ENCODE measurements around the gene WTAP. TPM values are rescaled to one million over a fixed set of nuclear protein-coding genes. Genes with fewer than 3 reads are reported as not detected.

WTAP gene
- total and polyA plus RNA-seq, 2 experiments from 2014 or later, result 108 to 121 TPM

DNA sequence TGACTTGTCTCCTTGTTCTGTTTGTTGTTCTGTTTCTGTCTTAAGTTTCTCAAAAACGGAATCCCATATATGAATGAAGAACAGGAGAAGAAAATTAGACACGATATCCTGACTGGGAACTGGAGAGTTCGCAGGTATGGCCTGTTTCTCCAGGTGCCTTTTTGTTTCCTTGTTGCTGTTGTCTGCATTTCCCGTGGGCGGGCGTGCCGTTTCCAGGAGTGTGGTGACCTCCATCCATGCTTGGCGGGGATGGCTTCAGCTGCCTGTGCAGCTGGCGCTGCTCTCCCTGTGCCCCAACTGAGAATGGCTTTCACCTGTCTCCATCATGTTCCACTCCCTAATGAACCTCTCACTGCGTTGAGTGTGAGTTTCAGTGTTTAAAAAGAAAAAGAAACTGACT lies 77.2 kb downstream of the WTAP start:
- H3F3A ChIP-seq (replicated peaks; ENCODE audit: low read depth), result no peaks in the 10 kb centered on the region
- Mint-ChIP-seq H3K4me3 (no peak overlapping the region), H3K27me3 (ENCODE audit: insufficient read depth, low read depth, poor library complexity) (peaks cover 6% of the 10 kb centered on the region), H3K4me1 (peaks cover 2% of the 10 kb centered on the region; the same call in 1 of the 3 replicates), H3K27ac (no peak overlapping the region), H3K36me3 (ENCODE audit: low read depth) (no peaks in the 10 kb centered on the region; the same call in 2 of the 3 replicates), H3K9me3 (no peaks in the 10 kb centered on the region)
- H3K79me2 ChIP-seq (replicated peaks; ENCODE audit: insufficient read depth), result no peaks in the 10 kb centered on the region
- TF ChIP-seq, protein P1, sequence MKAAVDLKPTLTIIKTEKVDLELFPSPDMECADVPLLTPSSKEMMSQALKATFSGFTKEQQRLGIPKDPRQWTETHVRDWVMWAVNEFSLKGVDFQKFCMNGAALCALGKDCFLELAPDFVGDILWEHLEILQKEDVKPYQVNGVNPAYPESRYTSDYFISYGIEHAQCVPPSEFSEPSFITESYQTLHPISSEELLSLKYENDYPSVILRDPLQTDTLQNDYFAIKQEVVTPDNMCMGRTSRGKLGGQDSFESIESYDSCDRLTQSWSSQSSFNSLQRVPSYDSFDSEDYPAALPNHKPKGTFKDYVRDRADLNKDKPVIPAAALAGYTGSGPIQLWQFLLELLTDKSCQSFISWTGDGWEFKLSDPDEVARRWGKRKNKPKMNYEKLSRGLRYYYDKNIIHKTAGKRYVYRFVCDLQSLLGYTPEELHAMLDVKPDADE (IDR thresholded peaks at IDR 0.05), result no peak
- TF ChIP-seq EZH2phosphoT487 (IDR thresholded peaks at IDR 0.05; ENCODE audit: unreplicated experiment) (no peak), EZH2 (IDR thresholded peaks at IDR 0.05; ENCODE audit: low read depth, unreplicated experiment) (no peak), NANOG (IDR thresholded peaks at IDR 0.05; ENCODE audit: borderline replicate concordance) (no peak), JUNB (IDR thresholded peaks at IDR 0.05; ENCODE audit: unreplicated experiment) (no peak), ZNF114 (CRISPR knock-in tag; IDR thresholded peaks at IDR 0.05) (no peak), CREB1 (CRISPR knock-in tag; IDR thresholded peaks at IDR 0.05; ENCODE audit: low read depth) (no peak), CTCF (conservative IDR thresholded peaks at IDR 0.05; ENCODE audit: low read depth in 2 of 2) (no peak), STAT1 (IDR thresholded peaks at IDR 0.05; ENCODE audit: unreplicated experiment) (no peak), ZNF331 (CRISPR knock-in tag; IDR thresholded peaks at IDR 0.05; ENCODE audit: low read depth) (no peak), POLR2AphosphoS5 (IDR thresholded peaks at IDR 0.05; ENCODE audit: low read depth) (no peak)
- TF ChIP-seq, protein P2, sequence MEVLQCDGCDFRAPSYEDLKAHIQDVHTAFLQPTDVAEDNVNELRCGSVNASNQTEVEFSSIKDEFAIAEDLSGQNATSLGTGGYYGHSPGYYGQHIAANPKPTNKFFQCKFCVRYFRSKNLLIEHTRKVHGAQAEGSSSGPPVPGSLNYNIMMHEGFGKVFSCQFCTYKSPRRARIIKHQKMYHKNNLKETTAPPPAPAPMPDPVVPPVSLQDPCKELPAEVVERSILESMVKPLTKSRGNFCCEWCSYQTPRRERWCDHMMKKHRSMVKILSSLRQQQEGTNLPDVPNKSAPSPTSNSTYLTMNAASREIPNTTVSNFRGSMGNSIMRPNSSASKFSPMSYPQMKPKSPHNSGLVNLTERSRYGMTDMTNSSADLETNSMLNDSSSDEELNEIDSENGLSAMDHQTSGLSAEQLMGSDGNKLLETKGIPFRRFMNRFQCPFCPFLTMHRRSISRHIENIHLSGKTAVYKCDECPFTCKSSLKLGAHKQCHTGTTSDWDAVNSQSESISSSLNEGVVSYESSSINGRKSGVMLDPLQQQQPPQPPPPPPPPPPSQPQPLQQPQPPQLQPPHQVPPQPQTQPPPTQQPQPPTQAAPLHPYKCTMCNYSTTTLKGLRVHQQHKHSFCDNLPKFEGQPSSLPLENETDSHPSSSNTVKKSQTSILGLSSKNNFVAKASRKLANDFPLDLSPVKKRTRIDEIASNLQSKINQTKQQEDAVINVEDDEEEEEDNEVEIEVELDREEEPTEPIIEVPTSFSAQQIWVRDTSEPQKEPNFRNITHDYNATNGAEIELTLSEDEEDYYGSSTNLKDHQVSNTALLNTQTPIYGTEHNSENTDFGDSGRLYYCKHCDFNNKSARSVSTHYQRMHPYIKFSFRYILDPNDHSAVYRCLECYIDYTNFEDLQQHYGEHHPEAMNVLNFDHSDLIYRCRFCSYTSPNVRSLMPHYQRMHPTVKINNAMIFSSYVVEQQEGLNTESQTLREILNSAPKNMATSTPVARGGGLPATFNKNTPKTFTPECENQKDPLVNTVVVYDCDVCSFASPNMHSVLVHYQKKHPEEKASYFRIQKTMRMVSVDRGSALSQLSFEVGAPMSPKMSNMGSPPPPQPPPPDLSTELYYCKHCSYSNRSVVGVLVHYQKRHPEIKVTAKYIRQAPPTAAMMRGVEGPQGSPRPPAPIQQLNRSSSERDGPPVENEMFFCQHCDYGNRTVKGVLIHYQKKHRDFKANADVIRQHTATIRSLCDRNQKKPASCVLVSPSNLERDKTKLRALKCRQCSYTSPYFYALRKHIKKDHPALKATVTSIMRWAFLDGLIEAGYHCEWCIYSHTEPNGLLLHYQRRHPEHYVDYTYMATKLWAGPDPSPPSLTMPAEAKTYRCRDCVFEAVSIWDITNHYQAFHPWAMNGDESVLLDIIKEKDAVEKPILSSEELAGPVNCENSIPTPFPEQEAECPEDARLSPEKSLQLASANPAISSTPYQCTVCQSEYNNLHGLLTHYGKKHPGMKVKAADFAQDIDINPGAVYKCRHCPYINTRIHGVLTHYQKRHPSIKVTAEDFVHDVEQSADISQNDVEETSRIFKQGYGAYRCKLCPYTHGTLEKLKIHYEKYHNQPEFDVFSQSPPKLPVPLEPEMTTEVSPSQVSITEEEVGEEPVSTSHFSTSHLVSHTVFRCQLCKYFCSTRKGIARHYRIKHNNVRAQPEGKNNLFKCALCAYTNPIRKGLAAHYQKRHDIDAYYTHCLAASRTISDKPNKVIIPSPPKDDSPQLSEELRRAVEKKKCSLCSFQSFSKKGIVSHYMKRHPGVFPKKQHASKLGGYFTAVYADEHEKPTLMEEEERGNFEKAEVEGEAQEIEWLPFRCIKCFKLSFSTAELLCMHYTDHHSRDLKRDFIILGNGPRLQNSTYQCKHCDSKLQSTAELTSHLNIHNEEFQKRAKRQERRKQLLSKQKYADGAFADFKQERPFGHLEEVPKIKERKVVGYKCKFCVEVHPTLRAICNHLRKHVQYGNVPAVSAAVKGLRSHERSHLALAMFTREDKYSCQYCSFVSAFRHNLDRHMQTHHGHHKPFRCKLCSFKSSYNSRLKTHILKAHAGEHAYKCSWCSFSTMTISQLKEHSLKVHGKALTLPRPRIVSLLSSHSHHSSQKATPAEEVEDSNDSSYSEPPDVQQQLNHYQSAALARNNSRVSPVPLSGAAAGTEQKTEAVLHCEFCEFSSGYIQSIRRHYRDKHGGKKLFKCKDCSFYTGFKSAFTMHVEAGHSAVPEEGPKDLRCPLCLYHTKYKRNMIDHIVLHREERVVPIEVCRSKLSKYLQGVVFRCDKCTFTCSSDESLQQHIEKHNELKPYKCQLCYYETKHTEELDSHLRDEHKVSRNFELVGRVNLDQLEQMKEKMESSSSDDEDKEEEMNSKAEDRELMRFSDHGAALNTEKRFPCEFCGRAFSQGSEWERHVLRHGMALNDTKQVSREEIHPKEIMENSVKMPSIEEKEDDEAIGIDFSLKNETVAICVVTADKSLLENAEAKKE (CRISPR knock-in tag; IDR thresholded peaks at IDR 0.05), result no peak
- TF ChIP-seq, protein P3, sequence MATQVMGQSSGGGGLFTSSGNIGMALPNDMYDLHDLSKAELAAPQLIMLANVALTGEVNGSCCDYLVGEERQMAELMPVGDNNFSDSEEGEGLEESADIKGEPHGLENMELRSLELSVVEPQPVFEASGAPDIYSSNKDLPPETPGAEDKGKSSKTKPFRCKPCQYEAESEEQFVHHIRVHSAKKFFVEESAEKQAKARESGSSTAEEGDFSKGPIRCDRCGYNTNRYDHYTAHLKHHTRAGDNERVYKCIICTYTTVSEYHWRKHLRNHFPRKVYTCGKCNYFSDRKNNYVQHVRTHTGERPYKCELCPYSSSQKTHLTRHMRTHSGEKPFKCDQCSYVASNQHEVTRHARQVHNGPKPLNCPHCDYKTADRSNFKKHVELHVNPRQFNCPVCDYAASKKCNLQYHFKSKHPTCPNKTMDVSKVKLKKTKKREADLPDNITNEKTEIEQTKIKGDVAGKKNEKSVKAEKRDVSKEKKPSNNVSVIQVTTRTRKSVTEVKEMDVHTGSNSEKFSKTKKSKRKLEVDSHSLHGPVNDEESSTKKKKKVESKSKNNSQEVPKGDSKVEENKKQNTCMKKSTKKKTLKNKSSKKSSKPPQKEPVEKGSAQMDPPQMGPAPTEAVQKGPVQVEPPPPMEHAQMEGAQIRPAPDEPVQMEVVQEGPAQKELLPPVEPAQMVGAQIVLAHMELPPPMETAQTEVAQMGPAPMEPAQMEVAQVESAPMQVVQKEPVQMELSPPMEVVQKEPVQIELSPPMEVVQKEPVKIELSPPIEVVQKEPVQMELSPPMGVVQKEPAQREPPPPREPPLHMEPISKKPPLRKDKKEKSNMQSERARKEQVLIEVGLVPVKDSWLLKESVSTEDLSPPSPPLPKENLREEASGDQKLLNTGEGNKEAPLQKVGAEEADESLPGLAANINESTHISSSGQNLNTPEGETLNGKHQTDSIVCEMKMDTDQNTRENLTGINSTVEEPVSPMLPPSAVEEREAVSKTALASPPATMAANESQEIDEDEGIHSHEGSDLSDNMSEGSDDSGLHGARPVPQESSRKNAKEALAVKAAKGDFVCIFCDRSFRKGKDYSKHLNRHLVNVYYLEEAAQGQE (IDR thresholded peaks at IDR 0.05; ENCODE audit: unreplicated experiment), result no peak
- no peaks in the 10 kb centered on the region; the same call in 1 of the 2 replicates for H3K36me3 ChIP-seq (ENCODE audit: insufficient read depth)
- ATAC-seq, result no peak
- no peaks in the 10 kb centered on the region for H3K9me2 ChIP-seq (ENCODE audit: insufficient read depth)
- H3K27ac ChIP-seq (ENCODE audit: low read depth), result no peak overlapping the region
- no peaks in the 10 kb centered on the region for H3K4me1 ChIP-seq (ENCODE audit: insufficient read depth)
- H3K4me3 ChIP-seq, result no peak overlapping the region
- no peaks in the 10 kb centered on the region for H3K27me3 ChIP-seq (ENCODE audit: insufficient read depth)
- H3K4me2 ChIP-seq, result no peak overlapping the region
- no peak overlapping the region for H2AFZ ChIP-seq
- no peak for DNase-seq (ENCODE audit: low spot score)
- no peaks in the 10 kb centered on the region for H4K20me1 ChIP-seq (replicated peaks; ENCODE audit: insufficient read depth)

Data from GM23338 (cell line).